Spleen (tissue), 7 donors: ENCODE data around the gene SLC38A3.
A peak's percentile ranks its signal among the peaks of the same experiment; 100 is the strongest.

ENCODE experiments used
- POLR2AphosphoS5 ChIP-seq, 3 donors: sonication (generic); formaldehyde crosslinking; IDR thresholded peaks; one replicate each; pipeline ENCODE4 v1.5.1; 2017; ENCODE audit warnings: antibody characterized with exemption in 3 of 3
- TF ChIP-seq, protein P1 (sequence below), 11 experiments: fragments of 200-600 bp in 7 of 11; fragments of 450-650 bp in 4 of 11; sonication (generic) in 4 of 11; IDR thresholded peaks in 8 of 11; conservative IDR thresholded peaks in 3 of 11; 1 replicate in 7 of 11; 2 replicates in 4 of 11; pipeline versions ENCODE4 v1.4.0 to v1.8.0; 2016 to 2021; ENCODE audit warnings: antibody characterized with exemption in 11 of 11, inconsistent platforms in 4 of 11, mild to moderate bottlenecking in 1 of 11
- donor health status: DM: no; HTN: no; CAD: no; lungs with moderate emphysema.
- donor health status: DM: no; HTN: no; CAD: no.
- donor health status: DM: no; HTN: no; CAD: no.

GRCh38 chr3:50248387-50248786, 43.3 kb downstream of the SLC38A3 start:
- TF ChIP-seq, protein P1, sequence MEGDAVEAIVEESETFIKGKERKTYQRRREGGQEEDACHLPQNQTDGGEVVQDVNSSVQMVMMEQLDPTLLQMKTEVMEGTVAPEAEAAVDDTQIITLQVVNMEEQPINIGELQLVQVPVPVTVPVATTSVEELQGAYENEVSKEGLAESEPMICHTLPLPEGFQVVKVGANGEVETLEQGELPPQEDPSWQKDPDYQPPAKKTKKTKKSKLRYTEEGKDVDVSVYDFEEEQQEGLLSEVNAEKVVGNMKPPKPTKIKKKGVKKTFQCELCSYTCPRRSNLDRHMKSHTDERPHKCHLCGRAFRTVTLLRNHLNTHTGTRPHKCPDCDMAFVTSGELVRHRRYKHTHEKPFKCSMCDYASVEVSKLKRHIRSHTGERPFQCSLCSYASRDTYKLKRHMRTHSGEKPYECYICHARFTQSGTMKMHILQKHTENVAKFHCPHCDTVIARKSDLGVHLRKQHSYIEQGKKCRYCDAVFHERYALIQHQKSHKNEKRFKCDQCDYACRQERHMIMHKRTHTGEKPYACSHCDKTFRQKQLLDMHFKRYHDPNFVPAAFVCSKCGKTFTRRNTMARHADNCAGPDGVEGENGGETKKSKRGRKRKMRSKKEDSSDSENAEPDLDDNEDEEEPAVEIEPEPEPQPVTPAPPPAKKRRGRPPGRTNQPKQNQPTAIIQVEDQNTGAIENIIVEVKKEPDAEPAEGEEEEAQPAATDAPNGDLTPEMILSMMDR (IDR thresholded peaks at IDR 0.05 in 8 of 11, conservative IDR thresholded peaks at IDR 0.05 in 3 of 11): peak in 1 of 11 experiments; percentile 9
- peak; percentile 79 to 84 (median 83) for TF ChIP-seq POLR2AphosphoS5 (IDR thresholded peaks at IDR 0.05)
